ENCODE measurements around the gene ZEB1.

Gene ZEB1

DNA sequence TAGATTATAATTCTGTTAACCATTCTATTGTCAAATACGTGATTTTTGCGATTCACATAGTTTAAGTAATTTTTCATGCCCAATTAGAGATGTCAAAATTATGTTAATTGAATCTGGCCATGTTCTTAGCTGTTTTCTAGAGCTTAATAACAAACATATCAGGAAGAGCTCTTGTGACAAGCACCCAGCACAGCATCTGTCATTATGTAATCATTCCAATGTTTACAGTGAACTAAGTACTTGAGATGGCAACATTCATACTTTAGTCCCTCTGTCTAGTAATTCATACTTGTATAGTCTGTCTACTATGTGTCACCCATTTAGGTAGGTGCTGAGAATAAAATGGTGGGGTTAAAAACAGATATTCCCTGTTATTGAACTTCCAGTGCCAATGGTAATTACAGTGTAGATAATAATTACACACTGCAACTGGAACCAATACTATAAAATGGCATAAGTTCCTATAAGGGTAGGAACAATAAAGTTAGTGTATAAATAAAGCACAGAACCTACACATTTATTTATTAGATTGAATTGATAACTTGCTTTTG is 55.2 kb downstream of the ZEB1 start:
- Histone ChIP-seq H3K4me3 (ENCODE audit: insufficient read depth, low read length, poor library complexity, severe bottlenecking) (no peak overlapping the region), H3K27ac (ENCODE audit: low read depth, low read length) (no peak overlapping the region), H2AFZ (ENCODE audit: low read depth, low read length, severe bottlenecking) (no peak overlapping the region), H3K9me3 (ENCODE audit: insufficient read depth, low read length) (no peaks in the 10 kb centered on the region), H3F3A (ENCODE audit: insufficient read depth) (no peaks in the 10 kb centered on the region), H3K4me2 (ENCODE audit: low read depth, low read length, poor library complexity, severe bottlenecking) (no peak overlapping the region), H3K27me3 (ENCODE audit: low read length) (no peaks in the 10 kb centered on the region), H3K9ac (ENCODE audit: low read length) (no peak overlapping the region), H3K79me2 (ENCODE audit: insufficient read depth, low read length) (peaks cover 57% of the 10 kb centered on the region), H3K9me2 (replicated peaks; ENCODE audit: insufficient read depth, low read length) (no peaks in the 10 kb centered on the region), H4K20me1 (ENCODE audit: low read depth, low read length) (peaks cover 36% of the 10 kb centered on the region), H3K36me3 (ENCODE audit: low read length) (no peaks in the 10 kb centered on the region)
- TF ChIP-seq EZH2phosphoT487 (conservative IDR thresholded peaks at IDR 0.05; ENCODE audit: low read length), result no peak
- no peak for TF ChIP-seq CTCF (IDR thresholded peaks at IDR 0.05; ENCODE audit: insufficient read depth, low read length, poor library complexity, severe bottlenecking)

- Histone ChIP-seq H3K27me3 (ENCODE audit: low read length) (no peaks in the 10 kb centered on the region), H3K4me2 (ENCODE audit: low read depth, low read length, poor library complexity, severe bottlenecking) (no peak overlapping the region), H3K79me2 (ENCODE audit: insufficient read depth, low read length) (peaks cover 23% of the 10 kb centered on the region), H3K27ac (ENCODE audit: low read depth, low read length) (no peak overlapping the region), H2AFZ (ENCODE audit: low read depth, low read length, severe bottlenecking) (no peak overlapping the region), H4K20me1 (ENCODE audit: low read depth, low read length) (peaks cover 12% of the 10 kb centered on the region; the same call in 1 of the 2 replicates), H3K4me3 (ENCODE audit: insufficient read depth, low read length, poor library complexity, severe bottlenecking) (no peak overlapping the region), H3K9me2 (replicated peaks; ENCODE audit: insufficient read depth, low read length) (no peaks in the 10 kb centered on the region), H3K9me3 (ENCODE audit: insufficient read depth, low read length) (no peaks in the 10 kb centered on the region), H3F3A (ENCODE audit: insufficient read depth) (no peaks in the 10 kb centered on the region), H3K36me3 (ENCODE audit: low read length) (no peaks in the 10 kb centered on the region), H3K9ac (ENCODE audit: low read length) (no peak overlapping the region)
- no peak for TF ChIP-seq CTCF (IDR thresholded peaks at IDR 0.05; ENCODE audit: insufficient read depth, low read length, poor library complexity, severe bottlenecking)
- TF ChIP-seq EZH2phosphoT487 (conservative IDR thresholded peaks at IDR 0.05; ENCODE audit: low read length), result no peak
These were observed 62.2 kb downstream of the ZEB1 start for GRCh38 chr10:31381171-31381570.

DNA sequence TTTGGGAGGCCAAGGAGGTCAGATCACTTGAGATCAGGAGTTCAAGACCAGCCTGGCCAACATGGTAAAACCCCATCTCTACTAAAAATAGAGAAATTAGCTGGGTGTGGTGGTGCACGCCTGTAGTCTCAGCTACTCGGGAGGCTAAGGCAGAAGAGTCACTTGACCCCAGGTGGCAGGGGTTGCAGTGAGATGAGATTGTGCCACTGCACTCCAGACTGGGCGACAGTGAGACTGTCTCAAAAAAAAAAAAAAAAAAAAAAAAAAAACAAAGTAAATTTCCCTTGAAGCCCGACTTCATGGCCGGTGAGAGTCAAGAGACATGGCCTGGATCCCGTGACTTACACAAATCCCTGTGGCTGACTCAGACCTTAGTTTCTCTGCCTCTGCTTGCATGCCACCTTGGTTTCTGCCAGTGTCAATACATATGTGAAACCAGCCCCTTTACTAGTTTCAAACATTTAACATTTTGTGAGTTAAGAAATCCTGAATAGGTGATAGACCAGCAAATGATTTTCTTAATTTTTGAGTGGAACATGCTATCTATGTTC is 62.8 kb downstream of the ZEB1 start:
- Histone ChIP-seq H3K27me3 (ENCODE audit: low read length) (no peaks in the 10 kb centered on the region), H3K36me3 (ENCODE audit: low read length) (no peaks in the 10 kb centered on the region), H3K9ac (ENCODE audit: low read length) (no peak overlapping the region), H3K4me3 (ENCODE audit: insufficient read depth, low read length, poor library complexity, severe bottlenecking) (no peak overlapping the region), H3K4me2 (ENCODE audit: low read depth, low read length, poor library complexity, severe bottlenecking) (no peak overlapping the region), H4K20me1 (ENCODE audit: low read depth, low read length) (peaks cover 12% of the 10 kb centered on the region; the same call in 1 of the 2 replicates), H2AFZ (ENCODE audit: low read depth, low read length, severe bottlenecking) (no peak overlapping the region), H3K27ac (ENCODE audit: low read depth, low read length) (no peak overlapping the region), H3F3A (ENCODE audit: insufficient read depth) (no peaks in the 10 kb centered on the region), H3K9me2 (replicated peaks; ENCODE audit: insufficient read depth, low read length) (no peaks in the 10 kb centered on the region), H3K9me3 (ENCODE audit: insufficient read depth, low read length) (no peaks in the 10 kb centered on the region), H3K79me2 (ENCODE audit: insufficient read depth, low read length) (peaks cover 21% of the 10 kb centered on the region)
- TF ChIP-seq CTCF (IDR thresholded peaks at IDR 0.05; ENCODE audit: insufficient read depth, low read length, poor library complexity, severe bottlenecking) (no peak), EZH2phosphoT487 (conservative IDR thresholded peaks at IDR 0.05; ENCODE audit: low read length) (no peak)
